Measurements from ENCODE around the gene HASPIN. TPM values are rescaled to one million over a fixed set of nuclear protein-coding genes. Genes with fewer than 3 reads are reported as not detected.

Gene HASPIN
- total RNA-seq, 1 donor from 2014 or later, result 0.68 TPM

DNA sequence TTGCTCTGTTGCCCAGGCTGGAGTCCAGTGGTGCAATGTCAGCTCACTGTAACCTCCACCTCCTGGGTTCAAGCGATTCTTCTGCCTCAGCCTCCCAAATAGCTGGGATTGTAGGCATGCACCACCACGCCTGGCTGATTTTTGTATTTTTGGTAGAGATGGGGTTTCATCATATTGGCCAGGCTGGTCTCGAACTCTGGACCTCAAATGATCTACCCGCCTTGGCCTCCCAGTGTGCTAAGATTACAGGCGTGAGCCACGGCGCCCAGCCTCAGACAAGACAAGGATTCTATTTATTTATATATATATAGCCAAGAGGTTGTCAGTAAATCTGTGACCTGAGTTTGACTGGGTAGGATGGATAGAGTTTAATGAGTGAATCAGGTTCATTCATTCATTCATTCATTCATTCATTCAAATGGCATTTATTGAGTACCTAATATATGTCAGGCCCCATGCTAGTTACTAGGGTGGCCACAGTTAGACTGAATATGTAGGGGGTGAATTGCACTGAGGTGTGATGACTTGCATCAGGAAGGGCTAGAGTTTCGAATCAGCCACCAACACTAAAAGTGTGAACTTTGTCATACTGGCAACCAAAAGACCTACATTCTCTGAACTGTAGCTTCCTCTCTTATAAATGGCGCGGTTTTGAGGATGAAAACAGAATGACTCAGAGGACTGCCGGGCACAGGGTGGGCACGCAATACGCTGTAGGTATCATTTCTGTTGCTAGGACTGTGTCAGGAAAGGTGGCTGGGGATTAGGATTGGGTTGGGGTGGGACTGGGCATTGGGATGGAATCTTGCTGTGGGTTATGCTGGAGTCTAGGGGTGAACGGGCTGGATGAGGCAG is 39.4 kb downstream of the HASPIN start:
- intact Hi-C loops (cut with DNase I), result no loop called here
- H3K27ac ChIP-seq, result peak overlapping the region; percentile 41
- H3K27me3 ChIP-seq (ENCODE audit: low read depth), result no peaks in the 10 kb centered on the region

DNA sequence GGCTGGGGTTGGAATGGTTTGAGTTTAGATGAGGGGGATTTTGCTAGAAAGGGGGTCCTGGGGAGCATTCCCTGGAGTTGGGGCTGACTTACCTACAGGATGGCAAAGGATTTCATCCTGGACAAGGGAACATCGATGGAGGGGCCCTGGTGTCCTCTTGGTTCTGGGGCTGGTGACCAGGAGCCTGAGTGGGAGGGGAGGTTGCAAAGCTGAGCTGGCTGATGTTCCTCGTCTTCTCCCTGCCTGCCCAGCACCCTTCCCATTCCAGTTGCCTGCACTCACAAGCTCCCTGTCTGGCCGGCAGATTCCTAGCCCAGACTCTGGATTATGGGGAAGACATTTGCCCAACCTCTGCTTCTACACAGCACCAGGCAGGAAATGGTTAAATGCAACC is 40.1 kb downstream of the HASPIN start:
- peak overlapping the region; percentile 41 for H3K27ac ChIP-seq
- intact Hi-C loops (cut with DNase I), result no loop called here

More for the DNA sequence above, 39.4 kb downstream of the HASPIN start:
- no peaks in the 10 kb centered on the region for H3K36me3 ChIP-seq
- no peak overlapping the region for H3K4me3 ChIP-seq
- no peaks in the 10 kb centered on the region for H3K4me1 ChIP-seq
- ATAC-seq, result peak; percentile 11 to 49
- TF ChIP-seq, protein P1, sequence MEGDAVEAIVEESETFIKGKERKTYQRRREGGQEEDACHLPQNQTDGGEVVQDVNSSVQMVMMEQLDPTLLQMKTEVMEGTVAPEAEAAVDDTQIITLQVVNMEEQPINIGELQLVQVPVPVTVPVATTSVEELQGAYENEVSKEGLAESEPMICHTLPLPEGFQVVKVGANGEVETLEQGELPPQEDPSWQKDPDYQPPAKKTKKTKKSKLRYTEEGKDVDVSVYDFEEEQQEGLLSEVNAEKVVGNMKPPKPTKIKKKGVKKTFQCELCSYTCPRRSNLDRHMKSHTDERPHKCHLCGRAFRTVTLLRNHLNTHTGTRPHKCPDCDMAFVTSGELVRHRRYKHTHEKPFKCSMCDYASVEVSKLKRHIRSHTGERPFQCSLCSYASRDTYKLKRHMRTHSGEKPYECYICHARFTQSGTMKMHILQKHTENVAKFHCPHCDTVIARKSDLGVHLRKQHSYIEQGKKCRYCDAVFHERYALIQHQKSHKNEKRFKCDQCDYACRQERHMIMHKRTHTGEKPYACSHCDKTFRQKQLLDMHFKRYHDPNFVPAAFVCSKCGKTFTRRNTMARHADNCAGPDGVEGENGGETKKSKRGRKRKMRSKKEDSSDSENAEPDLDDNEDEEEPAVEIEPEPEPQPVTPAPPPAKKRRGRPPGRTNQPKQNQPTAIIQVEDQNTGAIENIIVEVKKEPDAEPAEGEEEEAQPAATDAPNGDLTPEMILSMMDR (IDR thresholded peaks at IDR 0.05), result no peak
- H3K9me3 ChIP-seq, result peaks cover 4% of the 10 kb centered on the region
- no peak for DNase-seq

DNA sequence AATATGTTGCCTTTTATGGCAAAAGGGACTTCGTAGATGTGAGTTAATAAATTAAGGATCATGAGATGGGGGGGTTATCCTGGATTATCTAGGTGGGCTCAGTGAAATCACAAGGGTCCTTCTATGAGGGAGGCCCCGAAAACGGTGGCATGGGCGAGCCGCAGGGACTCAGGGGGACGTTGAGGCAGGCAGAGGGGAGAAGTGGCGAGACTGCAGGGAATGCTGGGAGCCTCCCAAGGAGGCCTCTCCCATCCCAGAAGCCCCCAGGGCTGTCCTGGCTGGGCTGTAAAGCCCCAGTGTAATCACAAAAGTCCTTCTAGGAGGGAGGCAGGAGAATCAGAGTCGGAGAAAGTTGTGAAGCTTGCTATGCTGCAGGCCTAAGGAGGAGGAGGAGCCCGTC is 42.3 kb downstream of the HASPIN start:
- no peak overlapping the region for H3K4me3 ChIP-seq
- H3K27ac ChIP-seq, result peak overlapping the region; percentile 53
- no peaks in the 10 kb centered on the region for H3K9me3 ChIP-seq
- DNase-seq, result no peak
- TF ChIP-seq, protein P1 (IDR thresholded peaks at IDR 0.05), result no peak
- no peaks in the 10 kb centered on the region for H3K4me1 ChIP-seq
- no peak for ATAC-seq
- intact Hi-C loops (cut with DNase I), result no loop called here
- no peaks in the 10 kb centered on the region for H3K27me3 ChIP-seq (ENCODE audit: low read depth)
- no peaks in the 10 kb centered on the region for H3K36me3 ChIP-seq

More for the DNA sequence above, 40.1 kb downstream of the HASPIN start:
- Histone ChIP-seq H3K4me3 (peak overlapping the region; percentile 14), H3K36me3 (no peaks in the 10 kb centered on the region), H3K4me1 (no peaks in the 10 kb centered on the region), H3K9me3 (peaks cover 4% of the 10 kb centered on the region), H3K27me3 (ENCODE audit: low read depth) (no peaks in the 10 kb centered on the region)
- TF ChIP-seq, protein P1 (IDR thresholded peaks at IDR 0.05), result no peak
- no peak for DNase-seq
- no peak for ATAC-seq

DNA sequence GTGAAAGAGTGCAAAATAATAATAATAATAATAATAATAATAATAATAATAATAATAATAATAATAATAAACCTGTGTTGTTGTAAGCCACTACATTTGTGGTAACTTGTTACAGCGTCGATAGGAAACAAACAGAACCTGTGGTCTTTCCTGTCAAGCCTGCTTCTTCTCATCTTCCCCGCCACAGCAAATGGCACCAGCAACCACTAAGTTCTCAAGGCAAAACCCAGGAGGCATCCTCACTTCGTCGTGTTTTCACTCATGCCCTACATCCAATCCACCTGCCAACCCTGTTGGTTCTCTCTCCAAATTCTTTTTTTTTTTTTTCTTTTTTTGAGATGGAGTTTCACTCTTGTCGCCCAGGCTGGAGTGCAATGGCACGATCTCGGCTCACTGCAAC is 43.1 kb downstream of the HASPIN start:
- ATAC-seq (no peak), DNase-seq (no peak)
- no peaks in the 10 kb centered on the region for H3K9me3 ChIP-seq
- H3K27me3 ChIP-seq (ENCODE audit: low read depth), result no peaks in the 10 kb centered on the region
- intact Hi-C loops (cut with DNase I), result no loop called here
- TF ChIP-seq, protein P1 (IDR thresholded peaks at IDR 0.05), result no peak
- H3K4me1 ChIP-seq, result no peaks in the 10 kb centered on the region
- no peak overlapping the region for H3K4me3 ChIP-seq
- no peaks in the 10 kb centered on the region for H3K36me3 ChIP-seq
- H3K27ac ChIP-seq, result no peak overlapping the region

DNA sequence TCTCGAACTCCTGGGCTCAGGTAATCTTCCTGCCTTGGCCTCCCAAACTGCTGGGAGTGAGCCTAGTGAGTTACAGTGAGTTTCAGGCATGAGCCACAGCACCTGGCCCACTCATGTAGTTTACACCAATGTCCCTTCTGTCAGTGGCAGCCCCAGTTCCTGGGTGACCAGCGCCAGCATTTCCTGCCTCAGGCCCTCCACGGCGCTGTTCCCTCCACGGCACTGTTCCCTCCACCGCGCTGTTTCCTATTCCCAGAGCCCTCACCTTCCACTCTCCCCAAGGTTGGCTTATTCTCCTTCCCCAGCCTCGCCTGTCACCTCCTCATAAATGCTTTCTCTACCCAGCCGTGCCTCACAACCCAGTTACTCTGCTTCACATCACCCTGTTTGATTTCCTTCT is 44.6 kb downstream of the HASPIN start:
- Histone ChIP-seq H3K36me3 (no peaks in the 10 kb centered on the region), H3K27me3 (ENCODE audit: low read depth) (no peaks in the 10 kb centered on the region), H3K4me1 (no peaks in the 10 kb centered on the region), H3K27ac (no peak overlapping the region), H3K9me3 (no peaks in the 10 kb centered on the region), H3K4me3 (no peak overlapping the region)
- ATAC-seq (no peak), DNase-seq (no peak)
- TF ChIP-seq, protein P1 (IDR thresholded peaks at IDR 0.05), result no peak
- intact Hi-C loops (cut with DNase I), result no loop called here
